HG02973 (cell line): ENCODE data around the gene GRXCR1.

Source experiments
- ATAC-seq: cut with Tn5 transposase; IDR thresholded peaks from one replicate; pipeline ENCODE4 v1.9.1; 2021; ENCODE audit warnings: moderate library complexity; ENCODE audit not compliant: unreplicated experiment

GRXCR1 gene

GRCh38 chr4:42892413-42892812 is at the start of gene GRXCR1:
Gene GRXCR1, plus strand, starts transcription at chr4:42892713. Its CDS starts 554 bp downstream, at chr4:42893267.
- no peak for ATAC-seq

GRCh38 chr4:42843694-42844093 is 48.8 kb upstream of the GRXCR1 start:
- no peak for ATAC-seq

- ATAC-seq = no peak
These were observed 48.0 kb upstream of the GRXCR1 start for GRCh38 chr4:42844422-42845070.

- ATAC-seq = no peak
These were observed 46.9 kb upstream of the GRXCR1 start for GRCh38 chr4:42845586-42845985.

- no peak for ATAC-seq
These were observed 36.7 kb upstream of the GRXCR1 start for GRCh38 chr4:42855779-42856178.

GRCh38 chr4:42865572-42866189 is 26.8 kb upstream of the GRXCR1 start:
- ATAC-seq = no peak

GRCh38 chr4:42871261-42871660 is 21.3 kb upstream of the GRXCR1 start:
- ATAC-seq = no peak

- ATAC-seq = no peak
These were observed 20.7 kb upstream of the GRXCR1 start for GRCh38 chr4:42871671-42872290.

GRCh38 chr4:42878863-42879262 is 13.7 kb upstream of the GRXCR1 start:
- ATAC-seq = no peak

- ATAC-seq = no peak
These were observed 11.3 kb upstream of the GRXCR1 start for GRCh38 chr4:42881253-42881652.

GRCh38 chr4:42891644-42892043 is 869 bp upstream of the GRXCR1 start:
- ATAC-seq = no peak

- no peak for ATAC-seq
These were observed 2.9 kb downstream of the GRXCR1 start for GRCh38 chr4:42895452-42895851.

GRCh38 chr4:42904986-42905385 is 12.5 kb downstream of the GRXCR1 start:
- no peak for ATAC-seq

GRCh38 chr4:42905591-42905990 is 13.1 kb downstream of the GRXCR1 start:
- no peak for ATAC-seq

- no peak for ATAC-seq
These were observed 13.8 kb downstream of the GRXCR1 start for GRCh38 chr4:42906341-42906740.

- no peak for ATAC-seq
These were observed 14.6 kb downstream of the GRXCR1 start for GRCh38 chr4:42906891-42907759.

GRCh38 chr4:42910459-42910858 is 17.9 kb downstream of the GRXCR1 start:
- ATAC-seq = no peak

GRCh38 chr4:42914937-42915336 is 22.4 kb downstream of the GRXCR1 start:
- no peak for ATAC-seq

GRCh38 chr4:42915484-42915883 is 23.0 kb downstream of the GRXCR1 start:
- ATAC-seq = no peak

GRCh38 chr4:42917296-42917695 is 24.8 kb downstream of the GRXCR1 start:
- ATAC-seq = no peak

- no peak for ATAC-seq
These were observed 30.9 kb downstream of the GRXCR1 start for GRCh38 chr4:42923431-42923830.
